ENCODE measurements around the gene HNRNPF. TPM values are rescaled to one million over a fixed set of nuclear protein-coding genes. Genes with fewer than 3 reads are reported as not detected.
"Not testable (repeated sequence)": the region's sequence is repeated elsewhere in the genome, so short reads cannot be mapped to it uniquely, and the experiment has no call there.

Gene HNRNPF
- total RNA-seq, 1 donor from 2014 or later, result 126 TPM

- Mint-ChIP-seq H3K9me3 (ENCODE audit: low read depth) (no peaks in the 10 kb centered on the region), H3K27ac (ENCODE audit: unreplicated experiment) (no peak overlapping the region), H3K4me3 (ENCODE audit: unreplicated experiment) (no peak overlapping the region), H3K36me3 (ENCODE audit: low read depth) (no peaks in the 10 kb centered on the region), H3K27me3 (ENCODE audit: low read depth) (no peaks in the 10 kb centered on the region), H3K4me1 (ENCODE audit: low read depth) (no peaks in the 10 kb centered on the region)
- TF ChIP-seq, protein P1, sequence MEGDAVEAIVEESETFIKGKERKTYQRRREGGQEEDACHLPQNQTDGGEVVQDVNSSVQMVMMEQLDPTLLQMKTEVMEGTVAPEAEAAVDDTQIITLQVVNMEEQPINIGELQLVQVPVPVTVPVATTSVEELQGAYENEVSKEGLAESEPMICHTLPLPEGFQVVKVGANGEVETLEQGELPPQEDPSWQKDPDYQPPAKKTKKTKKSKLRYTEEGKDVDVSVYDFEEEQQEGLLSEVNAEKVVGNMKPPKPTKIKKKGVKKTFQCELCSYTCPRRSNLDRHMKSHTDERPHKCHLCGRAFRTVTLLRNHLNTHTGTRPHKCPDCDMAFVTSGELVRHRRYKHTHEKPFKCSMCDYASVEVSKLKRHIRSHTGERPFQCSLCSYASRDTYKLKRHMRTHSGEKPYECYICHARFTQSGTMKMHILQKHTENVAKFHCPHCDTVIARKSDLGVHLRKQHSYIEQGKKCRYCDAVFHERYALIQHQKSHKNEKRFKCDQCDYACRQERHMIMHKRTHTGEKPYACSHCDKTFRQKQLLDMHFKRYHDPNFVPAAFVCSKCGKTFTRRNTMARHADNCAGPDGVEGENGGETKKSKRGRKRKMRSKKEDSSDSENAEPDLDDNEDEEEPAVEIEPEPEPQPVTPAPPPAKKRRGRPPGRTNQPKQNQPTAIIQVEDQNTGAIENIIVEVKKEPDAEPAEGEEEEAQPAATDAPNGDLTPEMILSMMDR (IDR thresholded peaks at IDR 0.05), result no peak
- no peak for DNase-seq (ENCODE audit: low spot score)
Observed at GRCh38 chr10:43427166-43427825, 18.3 kb upstream of the HNRNPF start.

DNA sequence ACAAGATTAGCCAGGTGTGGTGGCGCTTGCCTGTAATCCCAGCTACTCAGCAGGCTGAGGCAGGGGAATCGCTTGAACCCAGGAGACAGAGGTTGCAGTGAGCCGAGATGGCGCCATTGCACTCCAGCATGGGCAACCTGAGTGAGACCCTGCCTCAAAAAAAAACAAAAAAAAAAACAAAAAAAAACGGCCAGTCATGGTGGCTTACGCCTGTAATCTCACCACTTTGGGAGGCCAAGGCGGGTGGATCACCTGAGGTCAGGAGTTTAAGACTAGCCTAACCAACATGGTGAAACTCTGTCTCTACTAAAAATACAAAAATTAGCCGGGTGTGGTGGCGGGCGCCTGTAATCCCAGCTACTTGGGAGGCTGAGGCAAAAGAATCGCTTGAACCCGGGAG lies 17.5 kb upstream of the HNRNPF start:
- H3K27ac Mint-ChIP-seq (ENCODE audit: unreplicated experiment); H3K36me3 Mint-ChIP-seq (ENCODE audit: low read depth); H3K4me1 Mint-ChIP-seq (ENCODE audit: low read depth); H3K27me3 Mint-ChIP-seq (ENCODE audit: low read depth); DNase-seq (ENCODE audit: low spot score); H3K4me3 Mint-ChIP-seq (ENCODE audit: unreplicated experiment); H3K9me3 Mint-ChIP-seq (ENCODE audit: low read depth): not testable (repeated sequence)

DNA sequence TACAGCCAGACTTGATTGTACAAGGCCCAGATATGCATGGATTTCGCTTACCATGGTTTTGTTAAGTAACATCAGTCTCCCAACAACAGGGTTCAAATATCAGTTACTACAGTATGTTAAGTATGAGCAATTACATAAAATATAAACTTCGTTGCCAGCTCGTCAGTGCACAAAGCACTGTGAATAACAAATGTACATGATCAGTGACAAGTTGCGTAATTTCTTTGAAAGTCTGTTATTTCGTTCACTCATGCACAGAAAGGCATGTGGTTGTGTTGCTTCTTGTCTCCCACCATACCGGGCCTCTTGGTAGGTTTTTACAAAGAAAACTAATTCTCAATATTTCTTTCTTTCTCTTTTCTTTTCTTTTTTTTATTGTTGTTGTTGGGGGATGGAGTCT lies 15.4 kb upstream of the HNRNPF start:
- Mint-ChIP-seq H3K9me3 (ENCODE audit: low read depth) (no peaks in the 10 kb centered on the region), H3K27me3 (ENCODE audit: low read depth) (no peaks in the 10 kb centered on the region)
- TF ChIP-seq, protein P1 (IDR thresholded peaks at IDR 0.05), result no peak

GRCh38 chr10:43421944-43422343 lies 13.0 kb upstream of the HNRNPF start:
- H3K27ac Mint-ChIP-seq (ENCODE audit: unreplicated experiment); H3K36me3 Mint-ChIP-seq (ENCODE audit: low read depth); H3K9me3 Mint-ChIP-seq (ENCODE audit: low read depth); H3K27me3 Mint-ChIP-seq (ENCODE audit: low read depth); DNase-seq (ENCODE audit: low spot score); H3K4me3 Mint-ChIP-seq (ENCODE audit: unreplicated experiment): not testable (repeated sequence)
- H3K4me1 Mint-ChIP-seq (ENCODE audit: low read depth), result peaks cover 16% of the 10 kb centered on the region

More for the DNA sequence above, 15.4 kb upstream of the HNRNPF start:
- H3K27ac Mint-ChIP-seq (ENCODE audit: unreplicated experiment), result no peak overlapping the region
- H3K4me3 Mint-ChIP-seq (ENCODE audit: unreplicated experiment), result no peak overlapping the region
- no peak for DNase-seq (ENCODE audit: low spot score)
- no peaks in the 10 kb centered on the region for H3K36me3 Mint-ChIP-seq (ENCODE audit: low read depth)
- peaks cover 16% of the 10 kb centered on the region for H3K4me1 Mint-ChIP-seq (ENCODE audit: low read depth)

- Mint-ChIP-seq H3K9me3 (ENCODE audit: low read depth) (no peaks in the 10 kb centered on the region), H3K4me3 (ENCODE audit: unreplicated experiment) (peak overlapping the region; percentile 31), H3K27ac (ENCODE audit: unreplicated experiment) (peak overlapping the region; percentile 53), H3K36me3 (ENCODE audit: low read depth) (no peaks in the 10 kb centered on the region), H3K4me1 (ENCODE audit: low read depth) (peaks cover 16% of the 10 kb centered on the region), H3K27me3 (ENCODE audit: low read depth) (no peaks in the 10 kb centered on the region)
- no peak for DNase-seq (ENCODE audit: low spot score)
- TF ChIP-seq, protein P1 (IDR thresholded peaks at IDR 0.05), result no peak
Observed at GRCh38 chr10:43421519-43421918, 12.5 kb upstream of the HNRNPF start.

GRCh38 chr10:43421201-43421507 lies 12.2 kb upstream of the HNRNPF start:
- no peaks in the 10 kb centered on the region for H3K9me3 Mint-ChIP-seq (ENCODE audit: low read depth)
- no peak for DNase-seq (ENCODE audit: low spot score)
- H3K4me1 Mint-ChIP-seq (ENCODE audit: low read depth), result peaks cover 16% of the 10 kb centered on the region
- H3K36me3 Mint-ChIP-seq (ENCODE audit: low read depth), result no peaks in the 10 kb centered on the region
- H3K27me3 Mint-ChIP-seq (ENCODE audit: low read depth), result no peaks in the 10 kb centered on the region
- H3K27ac Mint-ChIP-seq (ENCODE audit: unreplicated experiment), result peak overlapping the region; percentile 98
- H3K4me3 Mint-ChIP-seq (ENCODE audit: unreplicated experiment), result peak overlapping the region; percentile 87
- TF ChIP-seq, protein P1 (IDR thresholded peaks at IDR 0.05), result no peak
